ENCODE data around the gene GOLGA8S. TPM values are rescaled to one million over a fixed set of nuclear protein-coding genes. Genes with fewer than 3 reads are reported as not detected.
"Not testable (repeated sequence)": the region's sequence is repeated elsewhere in the genome, so short reads cannot be mapped to it uniquely, and the experiment has no call there.

The GOLGA8S gene
- polyA plus RNA-seq, 1 donor from 2014 or later = not detected

GRCh38 chr15:23399207-23399606 is 44.7 kb downstream of the GOLGA8S start:
- H3K27ac ChIP-seq (ENCODE audit: low read length); H3K4me3 ChIP-seq (ENCODE audit: low read length); H3K9ac ChIP-seq (ENCODE audit: low read length); H3K9me2 ChIP-seq (ENCODE audit: insufficient read depth, low read length); H3K4me2 ChIP-seq (ENCODE audit: low read length); H3K9me3 ChIP-seq (ENCODE audit: low read length); H4K20me1 ChIP-seq (ENCODE audit: insufficient read depth); H3K27me3 ChIP-seq (ENCODE audit: insufficient read depth, low read depth, low read length); H3F3A ChIP-seq (ENCODE audit: insufficient read depth, low read length, poor library complexity, severe bottlenecking); H3K79me2 ChIP-seq (replicated peaks; ENCODE audit: insufficient read depth, low read length); H3K36me3 ChIP-seq (ENCODE audit: insufficient read depth, low read length); H2AFZ ChIP-seq (ENCODE audit: low read depth, low read length): not testable (repeated sequence)

DNA sequence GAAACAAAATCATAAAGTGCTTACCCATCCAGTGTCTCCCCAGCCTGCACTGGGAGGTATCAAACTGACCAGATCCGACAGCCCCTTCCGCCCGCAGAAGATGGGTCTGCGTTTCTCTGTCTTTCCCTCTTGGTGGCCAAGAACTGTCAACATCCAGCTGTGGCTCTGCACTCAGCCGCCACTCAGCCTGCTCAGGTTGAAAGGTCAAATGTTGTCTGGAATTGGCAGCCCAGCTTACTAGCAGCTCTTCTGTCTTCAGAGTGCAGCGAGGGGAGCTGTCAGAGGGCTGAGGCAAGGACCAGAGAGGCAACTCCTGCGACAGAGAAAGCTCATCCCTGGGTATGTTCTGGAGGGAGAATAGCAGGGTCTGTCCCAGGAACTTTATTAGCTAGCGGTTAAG is 47.1 kb downstream of the GOLGA8S start:
- H2AFZ ChIP-seq (ENCODE audit: low read depth, low read length) = no peak overlapping the region
- H3K9me3 ChIP-seq (ENCODE audit: low read length) = no peaks in the 10 kb centered on the region
- no peaks in the 10 kb centered on the region for H3K79me2 ChIP-seq (replicated peaks; ENCODE audit: insufficient read depth, low read length)
- H3K27me3 ChIP-seq (ENCODE audit: insufficient read depth, low read depth, low read length) = no peaks in the 10 kb centered on the region
- no peaks in the 10 kb centered on the region for H3K9me2 ChIP-seq (ENCODE audit: insufficient read depth, low read length)
- H3K36me3 ChIP-seq (ENCODE audit: insufficient read depth, low read length) = no peaks in the 10 kb centered on the region
- no peak overlapping the region for H3K4me3 ChIP-seq (ENCODE audit: low read length)
- no peak overlapping the region for H3K4me2 ChIP-seq (ENCODE audit: low read length)
- no peaks in the 10 kb centered on the region for H4K20me1 ChIP-seq (ENCODE audit: insufficient read depth)
- no peak overlapping the region for H3K27ac ChIP-seq (ENCODE audit: low read length)
- TF ChIP-seq, protein P1, sequence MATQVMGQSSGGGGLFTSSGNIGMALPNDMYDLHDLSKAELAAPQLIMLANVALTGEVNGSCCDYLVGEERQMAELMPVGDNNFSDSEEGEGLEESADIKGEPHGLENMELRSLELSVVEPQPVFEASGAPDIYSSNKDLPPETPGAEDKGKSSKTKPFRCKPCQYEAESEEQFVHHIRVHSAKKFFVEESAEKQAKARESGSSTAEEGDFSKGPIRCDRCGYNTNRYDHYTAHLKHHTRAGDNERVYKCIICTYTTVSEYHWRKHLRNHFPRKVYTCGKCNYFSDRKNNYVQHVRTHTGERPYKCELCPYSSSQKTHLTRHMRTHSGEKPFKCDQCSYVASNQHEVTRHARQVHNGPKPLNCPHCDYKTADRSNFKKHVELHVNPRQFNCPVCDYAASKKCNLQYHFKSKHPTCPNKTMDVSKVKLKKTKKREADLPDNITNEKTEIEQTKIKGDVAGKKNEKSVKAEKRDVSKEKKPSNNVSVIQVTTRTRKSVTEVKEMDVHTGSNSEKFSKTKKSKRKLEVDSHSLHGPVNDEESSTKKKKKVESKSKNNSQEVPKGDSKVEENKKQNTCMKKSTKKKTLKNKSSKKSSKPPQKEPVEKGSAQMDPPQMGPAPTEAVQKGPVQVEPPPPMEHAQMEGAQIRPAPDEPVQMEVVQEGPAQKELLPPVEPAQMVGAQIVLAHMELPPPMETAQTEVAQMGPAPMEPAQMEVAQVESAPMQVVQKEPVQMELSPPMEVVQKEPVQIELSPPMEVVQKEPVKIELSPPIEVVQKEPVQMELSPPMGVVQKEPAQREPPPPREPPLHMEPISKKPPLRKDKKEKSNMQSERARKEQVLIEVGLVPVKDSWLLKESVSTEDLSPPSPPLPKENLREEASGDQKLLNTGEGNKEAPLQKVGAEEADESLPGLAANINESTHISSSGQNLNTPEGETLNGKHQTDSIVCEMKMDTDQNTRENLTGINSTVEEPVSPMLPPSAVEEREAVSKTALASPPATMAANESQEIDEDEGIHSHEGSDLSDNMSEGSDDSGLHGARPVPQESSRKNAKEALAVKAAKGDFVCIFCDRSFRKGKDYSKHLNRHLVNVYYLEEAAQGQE (IDR thresholded peaks at IDR 0.05; ENCODE audit: borderline replicate concordance) = no peak
- TF ChIP-seq POLR2AphosphoS5 (IDR thresholded peaks at IDR 0.05) (no peak), RAD21 (conservative IDR thresholded peaks at IDR 0.05) (no peak)
- no peaks in the 10 kb centered on the region for H3F3A ChIP-seq (ENCODE audit: insufficient read depth, low read length, poor library complexity, severe bottlenecking)
- no peak overlapping the region for H3K9ac ChIP-seq (ENCODE audit: low read length)

DNA sequence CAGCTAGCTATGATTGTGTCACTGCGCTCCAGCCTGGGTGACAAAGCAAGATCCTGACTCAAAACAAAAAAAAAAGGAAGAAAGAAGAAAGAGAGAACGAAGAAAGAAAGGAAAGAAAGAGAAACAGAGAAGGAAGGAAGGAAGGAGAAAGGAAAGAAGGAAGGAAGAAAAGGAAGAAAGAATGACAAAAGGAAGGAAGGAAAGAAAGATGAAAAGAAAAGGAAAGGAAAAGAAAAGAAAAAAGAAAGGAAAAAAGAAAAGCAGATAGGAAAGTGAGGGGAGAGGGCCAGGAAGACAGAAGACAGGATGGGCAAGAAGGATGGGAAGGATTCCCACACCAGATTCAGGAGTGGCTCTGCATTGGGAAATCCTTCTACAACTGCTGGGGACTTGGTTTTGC is 47.6 kb downstream of the GOLGA8S start:
- H3K4me2 ChIP-seq (ENCODE audit: low read length) = no peak overlapping the region
- H2AFZ ChIP-seq (ENCODE audit: low read depth, low read length) = no peak overlapping the region
- no peaks in the 10 kb centered on the region for H4K20me1 ChIP-seq (ENCODE audit: insufficient read depth)
- H3F3A ChIP-seq (ENCODE audit: insufficient read depth, low read length, poor library complexity, severe bottlenecking) = no peaks in the 10 kb centered on the region
- no peaks in the 10 kb centered on the region for H3K79me2 ChIP-seq (replicated peaks; ENCODE audit: insufficient read depth, low read length)
- no peak overlapping the region for H3K4me3 ChIP-seq (ENCODE audit: low read length)
- no peak overlapping the region for H3K27ac ChIP-seq (ENCODE audit: low read length)
- TF ChIP-seq MXI1 (conservative IDR thresholded peaks at IDR 0.05; ENCODE audit: poor library complexity, severe bottlenecking) (no peak), EZH2 (IDR thresholded peaks at IDR 0.05; ENCODE audit: borderline replicate concordance, insufficient read depth, low read length, poor library complexity, severe bottlenecking) (no peak), EP300 (conservative IDR thresholded peaks at IDR 0.05; ENCODE audit: poor library complexity, severe bottlenecking) (no peak), TAF1 (IDR thresholded peaks at IDR 0.05; ENCODE audit: low read depth) (no peak), SMC3 (conservative IDR thresholded peaks at IDR 0.05; ENCODE audit: poor library complexity) (no peak), POLR2AphosphoS5 (IDR thresholded peaks at IDR 0.05) (no peak), CTCF (IDR thresholded peaks at IDR 0.05; ENCODE audit: poor library complexity, severe bottlenecking) (no peak), RAD21 (conservative IDR thresholded peaks at IDR 0.05) (no peak)
- TF ChIP-seq, protein P1 (IDR thresholded peaks at IDR 0.05; ENCODE audit: borderline replicate concordance) = no peak
- no peak overlapping the region for H3K9ac ChIP-seq (ENCODE audit: low read length)
- H3K27me3 ChIP-seq (ENCODE audit: insufficient read depth, low read depth, low read length) = no peaks in the 10 kb centered on the region
- H3K9me3 ChIP-seq (ENCODE audit: low read length) = no peaks in the 10 kb centered on the region
- H3K9me2 ChIP-seq (ENCODE audit: insufficient read depth, low read length) = no peaks in the 10 kb centered on the region
- H3K36me3 ChIP-seq (ENCODE audit: insufficient read depth, low read length) = no peaks in the 10 kb centered on the region

Measured in neural cell (in vitro differentiated cells).